Measurements from ENCODE around the gene TAPT1.

DNA sequence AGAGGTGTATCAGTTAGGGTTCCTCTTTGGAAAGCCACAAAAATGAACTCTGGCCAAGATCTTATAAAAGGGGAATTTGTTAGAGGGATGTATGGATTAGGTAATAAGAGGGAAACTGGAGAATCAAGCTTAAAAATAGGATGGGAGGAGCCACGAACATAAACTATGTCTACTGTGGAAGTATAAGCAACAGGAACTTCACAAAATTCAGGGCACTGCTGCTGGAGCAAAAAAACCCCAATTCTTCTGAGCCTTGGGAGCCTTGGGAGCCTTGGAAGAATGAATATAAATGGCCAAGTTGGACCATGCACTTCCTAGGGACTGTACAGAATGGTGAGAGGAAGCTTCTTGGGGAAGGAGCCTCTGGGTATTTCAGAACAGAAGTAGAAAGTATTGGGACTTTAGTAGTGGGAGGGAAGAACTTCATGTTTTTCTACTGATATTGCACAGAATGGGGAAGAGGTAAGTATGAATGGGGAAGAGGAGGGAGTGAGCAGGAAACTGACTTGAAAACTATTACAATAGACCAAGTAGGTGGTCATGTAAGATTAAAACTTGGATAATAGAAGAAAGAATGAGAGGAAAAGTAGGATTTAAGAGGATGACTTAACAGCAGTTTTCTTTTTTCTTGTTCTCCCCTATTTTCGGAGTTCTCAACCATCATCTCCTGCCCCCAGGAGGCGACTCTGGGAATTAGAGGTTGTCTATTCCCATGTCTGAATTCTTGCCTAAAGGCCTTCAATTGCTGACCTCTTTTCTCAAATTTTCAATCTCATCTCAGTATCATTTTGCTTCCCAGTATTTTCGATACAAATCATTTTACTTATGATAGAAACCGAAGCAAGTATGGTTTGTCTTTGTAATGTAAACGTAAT is 44.4 kb upstream of the TAPT1 start:
- TF ChIP-seq POLR2A (IDR thresholded peaks at IDR 0.05) (no peak), EP300 (IDR thresholded peaks at IDR 0.05) (no peak), POLR2AphosphoS5 (IDR thresholded peaks at IDR 0.05) (no peak)
- TF ChIP-seq, protein P1, sequence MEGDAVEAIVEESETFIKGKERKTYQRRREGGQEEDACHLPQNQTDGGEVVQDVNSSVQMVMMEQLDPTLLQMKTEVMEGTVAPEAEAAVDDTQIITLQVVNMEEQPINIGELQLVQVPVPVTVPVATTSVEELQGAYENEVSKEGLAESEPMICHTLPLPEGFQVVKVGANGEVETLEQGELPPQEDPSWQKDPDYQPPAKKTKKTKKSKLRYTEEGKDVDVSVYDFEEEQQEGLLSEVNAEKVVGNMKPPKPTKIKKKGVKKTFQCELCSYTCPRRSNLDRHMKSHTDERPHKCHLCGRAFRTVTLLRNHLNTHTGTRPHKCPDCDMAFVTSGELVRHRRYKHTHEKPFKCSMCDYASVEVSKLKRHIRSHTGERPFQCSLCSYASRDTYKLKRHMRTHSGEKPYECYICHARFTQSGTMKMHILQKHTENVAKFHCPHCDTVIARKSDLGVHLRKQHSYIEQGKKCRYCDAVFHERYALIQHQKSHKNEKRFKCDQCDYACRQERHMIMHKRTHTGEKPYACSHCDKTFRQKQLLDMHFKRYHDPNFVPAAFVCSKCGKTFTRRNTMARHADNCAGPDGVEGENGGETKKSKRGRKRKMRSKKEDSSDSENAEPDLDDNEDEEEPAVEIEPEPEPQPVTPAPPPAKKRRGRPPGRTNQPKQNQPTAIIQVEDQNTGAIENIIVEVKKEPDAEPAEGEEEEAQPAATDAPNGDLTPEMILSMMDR (IDR thresholded peaks at IDR 0.05), result no peak

Measured in sigmoid colon (tissue), 4 donors.